ENCODE data around the gene CDC16. TPM values are rescaled to one million over a fixed set of nuclear protein-coding genes. Genes with fewer than 3 reads are reported as not detected.

CDC16 gene
- total and polyA plus RNA-seq, 2 of the 13 experiments (the other 11 are each of a cell fraction or from before 2014, with no cell fraction given), result 24.2 to 60.9 TPM

- TF ChIP-seq ZNF720 (CRISPR knock-in tag; IDR thresholded peaks at IDR 0.05) (no peak), ZFP36L1 (CRISPR knock-in tag; IDR thresholded peaks at IDR 0.05) (peak; percentile 98), MYC (CRISPR knock-in tag; IDR thresholded peaks at IDR 0.05; ENCODE audit: borderline replicate concordance) (peak; percentile 91), MAFK (conservative IDR thresholded peaks at IDR 0.05 in 1 of 2, IDR thresholded peaks at IDR 0.05 in 1 of 2; ENCODE audit: low read length in 2 of 2) (no peak), ASH2L (IDR thresholded peaks at IDR 0.05; ENCODE audit: insufficient read length, low read depth, low read length) (peak; percentile 94), MBNL3 (CRISPR knock-in tag; conservative IDR thresholded peaks at IDR 0.05) (no peak; the same call in 1 of the 2 replicates), ZNF367 (CRISPR knock-in tag; IDR thresholded peaks at IDR 0.05; ENCODE audit: borderline replicate concordance) (peak; percentile 57; the same call in 1 of the 2 replicates), MED1 (CRISPR knock-in tag; IDR thresholded peaks at IDR 0.05) (peak; percentile 91), ZMAT3 (CRISPR knock-in tag; conservative IDR thresholded peaks at IDR 0.05) (no peak; the same call in 1 of the 2 replicates), KDM5A (IDR thresholded peaks at IDR 0.05; ENCODE audit: borderline replicate concordance, low read length) (peak; percentile 59; the same call in 1 of the 2 replicates), ZNF101 (CRISPR knock-in tag; IDR thresholded peaks at IDR 0.05; ENCODE audit: borderline replicate concordance, low read depth) (no peak), GABPA (IDR thresholded peaks at IDR 0.05; ENCODE audit: low read depth, low read length) (peak; percentile 82), GABPA (CRISPR knock-in tag; IDR thresholded peaks at IDR 0.05; ENCODE audit: low read depth) (peak; percentile 56), GTF3A (CRISPR knock-in tag; conservative IDR thresholded peaks at IDR 0.05) (no peak), NR2C2 (CRISPR knock-in tag; IDR thresholded peaks at IDR 0.05; ENCODE audit: borderline replicate concordance) (peak; percentile 43; the same call in 1 of the 2 replicates), CHCHD3 (CRISPR knock-in tag; IDR thresholded peaks at IDR 0.05) (peak; percentile 94), FIP1L1 (IDR thresholded peaks at IDR 0.05; ENCODE audit: borderline replicate concordance, insufficient read depth, low read depth, low read length) (no peak), ZBTB8A (CRISPR knock-in tag; IDR thresholded peaks at IDR 0.05; ENCODE audit: borderline replicate concordance, low read depth) (no peak), THAP9 (CRISPR knock-in tag; IDR thresholded peaks at IDR 0.05; ENCODE audit: borderline replicate concordance) (0 out of 2 replicates have a peak, but pooled peaks have one; percentile 33)
- TF ChIP-seq, protein P1, sequence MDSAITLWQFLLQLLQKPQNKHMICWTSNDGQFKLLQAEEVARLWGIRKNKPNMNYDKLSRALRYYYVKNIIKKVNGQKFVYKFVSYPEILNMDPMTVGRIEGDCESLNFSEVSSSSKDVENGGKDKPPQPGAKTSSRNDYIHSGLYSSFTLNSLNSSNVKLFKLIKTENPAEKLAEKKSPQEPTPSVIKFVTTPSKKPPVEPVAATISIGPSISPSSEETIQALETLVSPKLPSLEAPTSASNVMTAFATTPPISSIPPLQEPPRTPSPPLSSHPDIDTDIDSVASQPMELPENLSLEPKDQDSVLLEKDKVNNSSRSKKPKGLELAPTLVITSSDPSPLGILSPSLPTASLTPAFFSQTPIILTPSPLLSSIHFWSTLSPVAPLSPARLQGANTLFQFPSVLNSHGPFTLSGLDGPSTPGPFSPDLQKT (CRISPR knock-in tag; IDR thresholded peaks at IDR 0.05; ENCODE audit: borderline replicate concordance), result peak; percentile 93; the same call in 1 of the 2 replicates
- TF ChIP-seq, protein P2, sequence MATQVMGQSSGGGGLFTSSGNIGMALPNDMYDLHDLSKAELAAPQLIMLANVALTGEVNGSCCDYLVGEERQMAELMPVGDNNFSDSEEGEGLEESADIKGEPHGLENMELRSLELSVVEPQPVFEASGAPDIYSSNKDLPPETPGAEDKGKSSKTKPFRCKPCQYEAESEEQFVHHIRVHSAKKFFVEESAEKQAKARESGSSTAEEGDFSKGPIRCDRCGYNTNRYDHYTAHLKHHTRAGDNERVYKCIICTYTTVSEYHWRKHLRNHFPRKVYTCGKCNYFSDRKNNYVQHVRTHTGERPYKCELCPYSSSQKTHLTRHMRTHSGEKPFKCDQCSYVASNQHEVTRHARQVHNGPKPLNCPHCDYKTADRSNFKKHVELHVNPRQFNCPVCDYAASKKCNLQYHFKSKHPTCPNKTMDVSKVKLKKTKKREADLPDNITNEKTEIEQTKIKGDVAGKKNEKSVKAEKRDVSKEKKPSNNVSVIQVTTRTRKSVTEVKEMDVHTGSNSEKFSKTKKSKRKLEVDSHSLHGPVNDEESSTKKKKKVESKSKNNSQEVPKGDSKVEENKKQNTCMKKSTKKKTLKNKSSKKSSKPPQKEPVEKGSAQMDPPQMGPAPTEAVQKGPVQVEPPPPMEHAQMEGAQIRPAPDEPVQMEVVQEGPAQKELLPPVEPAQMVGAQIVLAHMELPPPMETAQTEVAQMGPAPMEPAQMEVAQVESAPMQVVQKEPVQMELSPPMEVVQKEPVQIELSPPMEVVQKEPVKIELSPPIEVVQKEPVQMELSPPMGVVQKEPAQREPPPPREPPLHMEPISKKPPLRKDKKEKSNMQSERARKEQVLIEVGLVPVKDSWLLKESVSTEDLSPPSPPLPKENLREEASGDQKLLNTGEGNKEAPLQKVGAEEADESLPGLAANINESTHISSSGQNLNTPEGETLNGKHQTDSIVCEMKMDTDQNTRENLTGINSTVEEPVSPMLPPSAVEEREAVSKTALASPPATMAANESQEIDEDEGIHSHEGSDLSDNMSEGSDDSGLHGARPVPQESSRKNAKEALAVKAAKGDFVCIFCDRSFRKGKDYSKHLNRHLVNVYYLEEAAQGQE (IDR thresholded peaks at IDR 0.05; ENCODE audit: borderline replicate concordance in 1 of 2, low read depth in 1 of 2, low read length in 2 of 2), result no peak
These were observed 79.6 kb downstream of the CDC16 start, which contains the start of gene CHAMP1 (continued) for GRCh38 chr13:114314074-114314912.
